Measurements from ENCODE around the gene SIGLEC7.

GRCh38 chr19:51124729-51125128, 17.4 kb upstream of the SIGLEC7 start, which contains the start of gene SIGLEC9:
- TF ChIP-seq POLR2AphosphoS5 (IDR thresholded peaks at IDR 0.05) (peak in 2 of 4 donors; percentile 17 to 33), CTCF (IDR thresholded peaks at IDR 0.05) (no peak), POLR2A (IDR thresholded peaks at IDR 0.05) (no peak)
